GM20000 (cell line): ENCODE measurements around the gene LRRC39.
"Not testable (repeated sequence)": the region's sequence is repeated elsewhere in the genome, so short reads cannot be mapped to it uniquely, and the experiment has no call there.

ENCODE experiments used
- DNase-seq: peaks from one replicate; pipeline ENCODE4 v3.0.0; 2012; ENCODE audit warnings: low spot score
- TF ChIP-seq, protein P1 (sequence below): IDR thresholded peaks from 2 replicates; pipeline ENCODE4 v1.5.1; 2012; ENCODE audit warnings: mild to moderate bottlenecking, control low read depth; ENCODE audit errors: extremely low read depth, missing control alignments

Gene LRRC39

GRCh38 chr1:100206301-100206700 is 28.2 kb upstream of the LRRC39 start:
- DNase-seq, result no peak
- TF ChIP-seq, protein P1, sequence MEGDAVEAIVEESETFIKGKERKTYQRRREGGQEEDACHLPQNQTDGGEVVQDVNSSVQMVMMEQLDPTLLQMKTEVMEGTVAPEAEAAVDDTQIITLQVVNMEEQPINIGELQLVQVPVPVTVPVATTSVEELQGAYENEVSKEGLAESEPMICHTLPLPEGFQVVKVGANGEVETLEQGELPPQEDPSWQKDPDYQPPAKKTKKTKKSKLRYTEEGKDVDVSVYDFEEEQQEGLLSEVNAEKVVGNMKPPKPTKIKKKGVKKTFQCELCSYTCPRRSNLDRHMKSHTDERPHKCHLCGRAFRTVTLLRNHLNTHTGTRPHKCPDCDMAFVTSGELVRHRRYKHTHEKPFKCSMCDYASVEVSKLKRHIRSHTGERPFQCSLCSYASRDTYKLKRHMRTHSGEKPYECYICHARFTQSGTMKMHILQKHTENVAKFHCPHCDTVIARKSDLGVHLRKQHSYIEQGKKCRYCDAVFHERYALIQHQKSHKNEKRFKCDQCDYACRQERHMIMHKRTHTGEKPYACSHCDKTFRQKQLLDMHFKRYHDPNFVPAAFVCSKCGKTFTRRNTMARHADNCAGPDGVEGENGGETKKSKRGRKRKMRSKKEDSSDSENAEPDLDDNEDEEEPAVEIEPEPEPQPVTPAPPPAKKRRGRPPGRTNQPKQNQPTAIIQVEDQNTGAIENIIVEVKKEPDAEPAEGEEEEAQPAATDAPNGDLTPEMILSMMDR, result no peak

DNA sequence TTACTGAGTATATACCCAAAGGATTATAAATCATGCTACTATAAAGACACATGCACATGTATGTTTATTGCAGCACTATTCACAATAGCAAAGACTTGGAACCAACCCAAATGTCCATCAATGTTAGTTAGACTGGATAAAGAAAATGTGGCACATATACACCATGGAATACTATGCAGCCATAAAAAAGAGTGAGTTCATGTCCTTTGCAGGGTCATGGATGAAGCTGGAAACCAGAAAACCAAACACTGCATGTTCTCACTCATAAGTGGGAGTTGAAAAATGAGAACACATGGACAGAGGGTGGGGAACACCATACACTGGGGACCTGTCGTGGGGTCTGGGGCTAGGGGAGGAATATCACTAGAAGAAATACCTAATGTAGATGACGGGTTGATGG is 27.5 kb upstream of the LRRC39 start:
- DNase-seq, result not testable (repeated sequence)

- not testable (repeated sequence) for DNase-seq
Measured at GRCh38 chr1:100205103-100205502, 27.0 kb upstream of the LRRC39 start.

GRCh38 chr1:100202703-100203102 is 24.6 kb upstream of the LRRC39 start:
- DNase-seq, result not testable (repeated sequence)

DNA sequence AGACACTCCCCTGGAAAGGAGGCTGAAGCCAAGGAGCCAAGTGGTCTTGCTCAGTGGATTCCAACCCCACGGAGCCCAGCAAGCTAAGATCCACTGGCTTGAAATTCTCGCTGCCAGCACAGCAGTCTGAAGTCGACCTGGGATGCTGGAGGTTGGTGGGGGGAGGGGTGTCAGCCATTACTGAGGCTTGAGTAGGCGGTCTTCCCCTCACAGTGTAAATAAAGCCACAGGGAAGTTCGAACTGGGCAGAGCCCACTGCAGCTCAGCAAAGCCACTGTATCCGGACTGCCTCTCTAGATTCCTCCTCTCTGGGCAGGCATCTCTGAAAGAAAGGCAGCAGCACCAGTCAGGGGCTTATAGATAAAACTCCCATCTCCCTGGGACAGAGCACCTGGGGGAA is 22.0 kb upstream of the LRRC39 start:
- DNase-seq, result not testable (repeated sequence)

- TF ChIP-seq, protein P1, result no peak
- no peak for DNase-seq
Measured at GRCh38 chr1:100198596-100198995, 20.5 kb upstream of the LRRC39 start.

GRCh38 chr1:100188617-100189016 is 10.6 kb upstream of the LRRC39 start:
- TF ChIP-seq, protein P1, result no peak
- DNase-seq, result no peak

- TF ChIP-seq, protein P1, result no peak
- no peak for DNase-seq
Measured at GRCh38 chr1:100187912-100188311, 9.9 kb upstream of the LRRC39 start.

DNA sequence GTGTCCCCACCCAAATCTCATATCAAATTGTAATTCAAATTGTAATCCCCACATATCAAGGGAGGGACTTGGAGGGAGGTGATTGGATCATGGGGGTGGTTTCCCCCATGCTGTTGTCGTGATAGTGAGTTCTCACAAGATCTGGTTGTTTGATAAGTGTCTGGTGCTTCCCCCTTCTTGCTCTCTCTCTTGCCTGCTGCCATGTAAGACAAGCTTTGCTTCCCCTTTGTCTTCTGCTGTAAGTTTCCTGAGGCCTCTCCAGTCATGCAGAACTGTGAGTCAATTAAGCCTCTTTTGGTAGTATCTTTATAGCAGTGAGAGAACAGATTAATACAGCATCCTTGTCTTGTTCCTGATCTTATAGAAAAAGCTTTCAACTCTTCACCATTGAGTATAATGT is 6.5 kb upstream of the LRRC39 start:
- no peak for DNase-seq

GRCh38 chr1:100183370-100183769 is 5.3 kb upstream of the LRRC39 start:
- DNase-seq, result no peak
- TF ChIP-seq, protein P1, result no peak

More for the DNA sequence above, 6.5 kb upstream of the LRRC39 start:
- TF ChIP-seq, protein P1, result no peak
